HUES64 (cell line): ENCODE measurements around the gene GALK2.

Experiments used
- H3K27ac ChIP-seq: 2 replicates; pipeline ENCODE4 v1.7.0; 2013; ENCODE audit warnings: low read depth, low read length, inconsistent platforms
- H3K27me3 ChIP-seq: 2 replicates; pipeline ENCODE4 v1.6.1; 2013; ENCODE audit warnings: mild to moderate bottlenecking, low read length; ENCODE audit not compliant: insufficient read depth
- H3K36me3 ChIP-seq: 2 replicates; pipeline ENCODE4 v1.6.1; 2013; ENCODE audit warnings: mild to moderate bottlenecking, low read length; ENCODE audit not compliant: insufficient read depth
- H3K4me1 ChIP-seq: 2 replicates; pipeline ENCODE4 v1.6.1; 2013; ENCODE audit warnings: mild to moderate bottlenecking, low read length, moderate library complexity; ENCODE audit not compliant: insufficient read depth
- H3K4me3 ChIP-seq: 2 replicates; pipeline ENCODE4 v1.5.1; 2013; ENCODE audit warnings: mild to moderate bottlenecking, low read length, moderate library complexity
- H3K9ac ChIP-seq: 2 replicates; pipeline ENCODE4 v1.6.1; 2013; ENCODE audit warnings: mild to moderate bottlenecking, low read depth, low read length
- H3K9me3 ChIP-seq: 2 replicates; pipeline ENCODE4 v1.6.1; 2013; ENCODE audit warnings: low read depth, low read length; ENCODE audit not compliant: insufficient read depth
- WGBS: fragments of 150-250, 120-280 bp; methylation state at CpG from one replicate; pipeline ENCODE4 v1.1.7; 2013; ENCODE audit warnings: missing lambda C conversion rate; 5-methylcytosine and 5-hydroxymethylcytosine counted together

GALK2 gene

DNA sequence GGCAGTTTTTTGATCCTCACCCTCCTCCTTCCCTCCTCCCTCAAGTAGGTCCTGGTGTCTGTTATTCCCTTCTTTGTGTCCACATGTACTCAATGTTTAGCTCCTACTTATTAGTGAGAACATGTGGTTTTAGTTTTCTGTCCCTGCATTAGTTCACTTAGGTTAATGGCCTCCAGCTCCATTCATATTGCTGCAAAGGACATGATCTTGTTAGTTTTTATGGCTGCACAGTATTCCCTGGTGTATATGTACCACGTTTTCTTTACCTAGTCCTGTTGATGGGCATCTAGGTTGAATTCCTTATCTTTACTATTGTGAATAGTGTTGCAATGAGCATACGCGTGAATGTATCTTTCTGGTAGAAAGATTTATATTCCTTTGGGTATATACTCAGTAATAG lies 191.3 kb downstream of the GALK2 start:
- H3K9ac ChIP-seq, result no peak overlapping the region
- 98% methylated on average over 3 of the region's 3 CpGs for WGBS

DNA sequence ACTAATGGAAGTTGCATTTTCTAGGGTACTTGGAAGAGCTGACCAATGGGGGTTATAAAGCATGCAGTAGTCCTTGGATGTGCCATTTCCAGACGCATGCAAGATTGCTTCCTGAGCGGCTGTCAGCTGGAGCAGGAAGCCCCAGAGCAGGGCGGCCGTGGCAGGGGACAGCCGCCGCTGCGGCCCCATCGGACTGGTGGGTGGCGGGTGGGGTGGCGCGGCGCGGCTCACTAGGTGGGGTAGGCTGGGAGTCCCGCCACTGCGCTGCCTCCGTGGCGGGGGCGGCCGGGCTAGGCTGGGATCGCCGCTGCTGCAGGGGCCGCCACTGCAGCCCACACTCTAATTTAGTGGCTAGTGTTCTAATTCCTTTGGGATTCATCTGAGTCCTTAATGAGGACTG lies 196.4 kb downstream of the GALK2 start:
- Histone ChIP-seq H3K9me3 (no peaks in the 10 kb centered on the region), H3K27me3 (no peaks in the 10 kb centered on the region), H3K4me3 (no peak overlapping the region), H3K27ac (no peak overlapping the region), H3K36me3 (no peaks in the 10 kb centered on the region), H3K4me1 (no peaks in the 10 kb centered on the region), H3K9ac (no peak overlapping the region)
- WGBS, result 97% methylated on average over 20 of the region's 22 CpGs

More for the DNA sequence above, 191.3 kb downstream of the GALK2 start:
- no peak overlapping the region for H3K27ac ChIP-seq
- H3K36me3 ChIP-seq, result no peaks in the 10 kb centered on the region
- no peaks in the 10 kb centered on the region for H3K4me1 ChIP-seq
- H3K4me3 ChIP-seq, result no peak overlapping the region
- H3K27me3 ChIP-seq, result no peaks in the 10 kb centered on the region
- no peaks in the 10 kb centered on the region for H3K9me3 ChIP-seq

DNA sequence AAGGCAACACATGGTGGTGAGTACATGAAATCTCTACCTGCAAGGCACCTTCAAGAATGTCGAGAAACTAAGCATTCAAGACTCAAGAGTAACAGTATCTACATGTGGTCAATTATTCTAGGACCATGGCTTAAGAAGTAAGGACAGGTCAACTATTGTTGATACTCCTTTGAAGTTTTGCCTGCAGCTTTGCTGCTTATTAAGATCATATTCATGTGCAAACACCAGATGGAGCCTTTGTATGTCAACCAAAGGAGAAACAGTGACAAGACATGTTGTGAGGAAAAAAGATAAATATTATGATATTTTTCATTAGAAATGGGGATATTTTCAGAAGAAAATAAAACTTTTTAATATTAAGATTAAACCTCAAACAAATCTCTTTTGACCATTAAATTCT lies 200.7 kb downstream of the GALK2 start:
- WGBS, result 100% methylated on average over 1 of the region's 1 CpG
- H3K9ac ChIP-seq, result no peak overlapping the region
- H3K9me3 ChIP-seq, result no peaks in the 10 kb centered on the region
- H3K4me3 ChIP-seq, result no peak overlapping the region
- no peak overlapping the region for H3K27ac ChIP-seq
- no peaks in the 10 kb centered on the region for H3K36me3 ChIP-seq
- H3K27me3 ChIP-seq, result no peaks in the 10 kb centered on the region
- H3K4me1 ChIP-seq, result peaks cover 9% of the 10 kb centered on the region

DNA sequence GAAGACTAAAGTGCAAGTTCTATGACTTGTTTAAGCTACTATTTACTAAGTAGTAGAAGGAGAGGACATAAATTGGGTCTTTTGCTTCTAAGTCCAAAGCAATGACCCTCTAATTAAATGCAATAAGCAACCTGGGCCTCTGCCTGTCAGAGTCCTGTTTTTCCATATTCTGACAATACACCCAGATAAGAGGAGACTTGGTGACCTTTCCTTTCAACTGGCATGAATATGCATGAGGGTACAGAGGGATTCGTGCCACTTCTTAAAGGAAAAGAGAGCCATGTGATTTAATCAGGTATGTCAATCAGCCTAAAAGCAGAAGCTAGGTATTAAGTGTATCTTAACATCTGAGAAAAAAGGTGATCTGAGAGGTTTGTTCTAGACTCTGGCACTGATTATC lies 202.3 kb downstream of the GALK2 start:
- no peak overlapping the region for H3K4me3 ChIP-seq
- WGBS, result 22% methylated on average over 1 of the region's 1 CpG
- H3K27ac ChIP-seq, result no peak overlapping the region
- H3K9ac ChIP-seq, result no peak overlapping the region
- H3K27me3 ChIP-seq, result no peaks in the 10 kb centered on the region
- peaks cover 9% of the 10 kb centered on the region for H3K4me1 ChIP-seq
- no peaks in the 10 kb centered on the region for H3K36me3 ChIP-seq
- H3K9me3 ChIP-seq, result no peaks in the 10 kb centered on the region

DNA sequence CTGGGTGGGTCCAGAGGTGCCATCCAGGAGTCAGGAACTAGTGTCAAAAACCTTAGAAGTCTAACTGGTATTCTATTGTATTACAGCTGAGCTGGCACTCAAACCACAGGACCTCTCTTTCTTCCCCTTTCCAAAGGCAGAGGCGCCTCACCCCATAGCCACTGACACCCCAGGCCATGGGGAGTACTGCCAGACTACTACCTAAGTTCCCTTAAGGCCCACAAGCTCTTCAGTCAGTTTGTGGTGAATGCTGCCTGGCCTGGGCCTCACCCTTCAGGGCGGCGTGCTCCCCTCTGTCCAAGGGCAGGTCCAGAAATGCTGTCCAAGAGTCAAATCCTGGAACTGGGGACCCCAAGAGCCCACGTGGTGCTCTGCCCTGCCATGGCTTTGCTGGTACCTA lies 209.9 kb downstream of the GALK2 start:
- no peak overlapping the region for H3K27ac ChIP-seq
- H3K9me3 ChIP-seq, result no peaks in the 10 kb centered on the region
- 96% methylated on average over 4 of the region's 4 CpGs for WGBS
- H3K4me3 ChIP-seq, result no peak overlapping the region
- H3K4me1 ChIP-seq, result peaks cover 23% of the 10 kb centered on the region
- no peaks in the 10 kb centered on the region for H3K27me3 ChIP-seq
- no peaks in the 10 kb centered on the region for H3K36me3 ChIP-seq
- no peak overlapping the region for H3K9ac ChIP-seq

DNA sequence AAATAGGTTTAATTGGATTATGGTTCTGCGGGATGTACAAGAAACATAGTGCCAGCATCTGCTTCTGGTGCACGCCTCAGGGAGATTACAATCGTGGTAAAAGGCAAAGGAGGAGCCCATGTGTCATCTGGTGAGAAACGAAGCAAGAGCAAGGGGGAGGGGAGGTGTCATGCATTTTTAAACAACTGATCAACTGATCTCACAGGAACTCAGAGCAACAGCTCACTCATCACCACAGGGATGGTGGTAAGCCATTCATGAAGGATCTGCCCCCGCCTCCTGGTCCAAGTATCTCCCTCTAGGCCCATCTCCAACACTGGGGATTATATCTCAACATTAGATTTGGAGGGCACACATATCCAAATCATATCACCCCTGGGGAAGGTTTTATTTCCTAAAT lies 210.9 kb downstream of the GALK2 start:
- WGBS, result 77% methylated on average over 5 of the region's 5 CpGs
- Histone ChIP-seq H3K9ac (no peak overlapping the region), H3K27me3 (no peaks in the 10 kb centered on the region), H3K36me3 (no peaks in the 10 kb centered on the region), H3K9me3 (no peaks in the 10 kb centered on the region), H3K4me3 (no peak overlapping the region), H3K27ac (no peak overlapping the region), H3K4me1 (peaks cover 23% of the 10 kb centered on the region)
